Activated CD8-positive, alpha-beta memory T cell treated with anti-CD3 and anti-CD28 coated beads, Interleukin-2, amount 50 U/mL, for 48 hours (primary cell): ENCODE results near the gene STXBP6.

Experiments used
- DNase-seq: peaks from one replicate; pipeline ENCODE4 v3.0.0-alpha.2; 2020

STXBP6 gene

GRCh38 chr14:24911324-24912109 lies 138.4 kb downstream of the STXBP6 start:
- no peak for DNase-seq

- DNase-seq: no peak
Observed at GRCh38 chr14:24910408-24910986, 139.4 kb downstream of the STXBP6 start.

- no peak for DNase-seq
Observed at GRCh38 chr14:24909523-24910302, 140.2 kb downstream of the STXBP6 start.

GRCh38 chr14:24908592-24909236 lies 141.2 kb downstream of the STXBP6 start:
- no peak for DNase-seq

GRCh38 chr14:24904533-24904932 lies 145.4 kb downstream of the STXBP6 start:
- DNase-seq: no peak

- no peak for DNase-seq
Observed at GRCh38 chr14:24903337-24903736, 146.6 kb downstream of the STXBP6 start.

- DNase-seq: no peak
Observed at GRCh38 chr14:24900269-24901100, 149.5 kb downstream of the STXBP6 start.

- no peak for DNase-seq
Observed at GRCh38 chr14:24897793-24898192, 152.2 kb downstream of the STXBP6 start.

GRCh38 chr14:24895622-24896021 lies 154.3 kb downstream of the STXBP6 start:
- no peak for DNase-seq

GRCh38 chr14:24895243-24895583 lies 154.7 kb downstream of the STXBP6 start:
- no peak for DNase-seq

- DNase-seq: no peak
Observed at GRCh38 chr14:24894583-24895242, 155.2 kb downstream of the STXBP6 start.

- DNase-seq: no peak
Observed at GRCh38 chr14:24892497-24893051, 157.4 kb downstream of the STXBP6 start.

GRCh38 chr14:24891987-24892496 lies 157.9 kb downstream of the STXBP6 start:
- no peak for DNase-seq

GRCh38 chr14:24890716-24891115 lies 159.2 kb downstream of the STXBP6 start:
- DNase-seq: no peak

- DNase-seq: no peak
Observed at GRCh38 chr14:24889843-24890242, 160.1 kb downstream of the STXBP6 start.

- DNase-seq: no peak
Observed at GRCh38 chr14:24888532-24888931, 161.4 kb downstream of the STXBP6 start.

- no peak for DNase-seq
Observed at GRCh38 chr14:24887623-24888304, 162.2 kb downstream of the STXBP6 start.

GRCh38 chr14:24885410-24885913 lies 164.5 kb downstream of the STXBP6 start:
- no peak for DNase-seq

- no peak for DNase-seq
Observed at GRCh38 chr14:24883576-24883975, 166.4 kb downstream of the STXBP6 start.

- no peak for DNase-seq
Observed at GRCh38 chr14:24881116-24881893, 168.6 kb downstream of the STXBP6 start.
